ENCODE data around the gene UBE2D4.
"Not testable (repeated sequence)": the region's sequence is repeated elsewhere in the genome, so short reads cannot be mapped to it uniquely, and the experiment has no call there.

The UBE2D4 gene

GRCh38 chr7:43977525-43977924 is 51.3 kb downstream of the UBE2D4 start:
- no peak overlapping the region for H3K4me3 ChIP-seq (ENCODE audit: insufficient read length, low read depth)
- no peak for TF ChIP-seq SUZ12 (IDR thresholded peaks at IDR 0.05; ENCODE audit: extremely low read depth, insufficient read depth, insufficient read length)
- TF ChIP-seq YY1 (IDR thresholded peaks at IDR 0.05; ENCODE audit: insufficient read depth, insufficient read length) = no peak
- TF ChIP-seq ZNF274 (IDR thresholded peaks at IDR 0.05; ENCODE audit: low read depth, low read length) = no peak
- no peak for DNase-seq (ENCODE audit: low read depth, low spot score)
- no peaks in the 10 kb centered on the region for H3K4me1 ChIP-seq (ENCODE audit: insufficient read depth, insufficient read length)
- no peaks in the 10 kb centered on the region for H3K27me3 ChIP-seq (ENCODE audit: insufficient read depth, insufficient read length)
- H3K36me3 ChIP-seq (ENCODE audit: insufficient read depth, insufficient read length, low read length) = no peaks in the 10 kb centered on the region
- no peaks in the 10 kb centered on the region for H3K9me3 ChIP-seq (ENCODE audit: insufficient read depth, low read length)
- no peak overlapping the region for H3K9ac ChIP-seq (ENCODE audit: insufficient read length, low read depth)

- H3K4me3 ChIP-seq (ENCODE audit: insufficient read length, low read depth); DNase-seq (ENCODE audit: low read depth, low spot score); H3K36me3 ChIP-seq (ENCODE audit: insufficient read depth, insufficient read length, low read length); H3K9ac ChIP-seq (ENCODE audit: insufficient read length, low read depth); H3K4me1 ChIP-seq (ENCODE audit: insufficient read depth, insufficient read length); H3K27me3 ChIP-seq (ENCODE audit: insufficient read depth, insufficient read length); H3K9me3 ChIP-seq (ENCODE audit: insufficient read depth, low read length): not testable (repeated sequence)
These were observed 51.9 kb downstream of the UBE2D4 start for GRCh38 chr7:43978102-43978501.

- not testable (repeated sequence) for H3K9ac ChIP-seq (ENCODE audit: insufficient read length, low read depth); H3K36me3 ChIP-seq (ENCODE audit: insufficient read depth, insufficient read length, low read length); H3K4me3 ChIP-seq (ENCODE audit: insufficient read length, low read depth); H3K27me3 ChIP-seq (ENCODE audit: insufficient read depth, insufficient read length); DNase-seq (ENCODE audit: low read depth, low spot score); H3K4me1 ChIP-seq (ENCODE audit: insufficient read depth, insufficient read length); H3K9me3 ChIP-seq (ENCODE audit: insufficient read depth, low read length)
These were observed 56.6 kb downstream of the UBE2D4 start for GRCh38 chr7:43982848-43983247.

DNA sequence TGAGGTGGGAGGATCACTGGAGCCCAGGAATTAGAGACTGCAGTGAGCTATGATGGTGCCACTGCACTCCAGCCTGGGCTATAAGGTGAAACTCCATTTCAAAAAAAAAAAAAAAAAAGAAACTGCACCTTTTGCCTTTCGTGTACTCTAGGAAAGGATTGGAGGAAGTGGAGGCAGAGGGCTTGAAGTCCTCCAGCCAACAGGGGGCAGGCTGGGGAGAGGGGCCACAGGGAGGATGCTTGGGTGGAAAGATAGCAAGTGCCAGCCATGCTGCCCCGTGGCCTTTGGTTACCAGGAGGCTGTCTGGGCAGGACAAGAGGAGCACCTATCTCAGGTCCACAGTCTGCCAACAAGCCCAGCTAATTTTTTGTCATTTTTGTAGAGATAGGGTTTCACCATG is 57.5 kb downstream of the UBE2D4 start:
- DNase-seq (ENCODE audit: low read depth, low spot score); H3K9ac ChIP-seq (ENCODE audit: insufficient read length, low read depth); H3K4me3 ChIP-seq (ENCODE audit: insufficient read length, low read depth); H3K4me1 ChIP-seq (ENCODE audit: insufficient read depth, insufficient read length); H3K27me3 ChIP-seq (ENCODE audit: insufficient read depth, insufficient read length); H3K36me3 ChIP-seq (ENCODE audit: insufficient read depth, insufficient read length, low read length); H3K9me3 ChIP-seq (ENCODE audit: insufficient read depth, low read length): not testable (repeated sequence)

- not testable (repeated sequence) for H3K9me3 ChIP-seq (ENCODE audit: insufficient read depth, low read length); H3K9ac ChIP-seq (ENCODE audit: insufficient read length, low read depth); H3K36me3 ChIP-seq (ENCODE audit: insufficient read depth, insufficient read length, low read length); H3K4me3 ChIP-seq (ENCODE audit: insufficient read length, low read depth); H3K27me3 ChIP-seq (ENCODE audit: insufficient read depth, insufficient read length); H3K4me1 ChIP-seq (ENCODE audit: insufficient read depth, insufficient read length)
- peak; percentile 18 for DNase-seq (ENCODE audit: low read depth, low spot score)
These were observed 59.9 kb downstream of the UBE2D4 start for GRCh38 chr7:43985904-43986864.

DNA sequence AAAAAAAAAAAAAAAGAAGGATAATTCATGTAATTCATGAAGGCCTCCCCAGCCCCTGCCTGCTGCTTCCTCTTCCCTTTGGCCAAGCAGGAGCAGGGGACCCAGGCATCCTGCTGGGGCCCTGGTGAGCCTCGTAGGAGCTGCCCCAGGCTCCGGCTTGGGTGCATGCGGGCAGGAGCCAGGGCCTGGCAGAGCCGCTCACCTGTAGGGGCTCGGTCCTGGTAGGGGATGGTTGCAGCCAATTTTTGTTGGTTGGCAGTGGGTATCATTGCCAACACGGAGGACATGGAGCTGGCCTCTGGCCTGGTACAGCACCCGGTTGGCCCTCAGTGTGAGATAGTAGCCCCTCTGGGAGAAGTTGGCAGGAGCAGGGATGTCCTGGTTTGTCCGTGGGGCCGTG is 61.2 kb downstream of the UBE2D4 start:
- not testable (repeated sequence) for H3K4me3 ChIP-seq (ENCODE audit: insufficient read length, low read depth); H3K27me3 ChIP-seq (ENCODE audit: insufficient read depth, insufficient read length); H3K4me1 ChIP-seq (ENCODE audit: insufficient read depth, insufficient read length); H3K36me3 ChIP-seq (ENCODE audit: insufficient read depth, insufficient read length, low read length); H3K9me3 ChIP-seq (ENCODE audit: insufficient read depth, low read length); H3K9ac ChIP-seq (ENCODE audit: insufficient read length, low read depth); DNase-seq (ENCODE audit: low read depth, low spot score)

- not testable (repeated sequence) for H3K9me3 ChIP-seq (ENCODE audit: insufficient read depth, low read length); H3K36me3 ChIP-seq (ENCODE audit: insufficient read depth, insufficient read length, low read length); H3K4me3 ChIP-seq (ENCODE audit: insufficient read length, low read depth); H3K27me3 ChIP-seq (ENCODE audit: insufficient read depth, insufficient read length); H3K4me1 ChIP-seq (ENCODE audit: insufficient read depth, insufficient read length); H3K9ac ChIP-seq (ENCODE audit: insufficient read length, low read depth); DNase-seq (ENCODE audit: low read depth, low spot score)
These were observed 63.9 kb downstream of the UBE2D4 start for GRCh38 chr7:43990011-43990585.

GRCh38 chr7:43990829-43991228 is 64.6 kb downstream of the UBE2D4 start:
- H3K9ac ChIP-seq (ENCODE audit: insufficient read length, low read depth); H3K27me3 ChIP-seq (ENCODE audit: insufficient read depth, insufficient read length); H3K9me3 ChIP-seq (ENCODE audit: insufficient read depth, low read length); H3K4me3 ChIP-seq (ENCODE audit: insufficient read length, low read depth); H3K36me3 ChIP-seq (ENCODE audit: insufficient read depth, insufficient read length, low read length); DNase-seq (ENCODE audit: low read depth, low spot score); H3K4me1 ChIP-seq (ENCODE audit: insufficient read depth, insufficient read length): not testable (repeated sequence)

- not testable (repeated sequence) for H3K36me3 ChIP-seq (ENCODE audit: insufficient read depth, insufficient read length, low read length); H3K4me1 ChIP-seq (ENCODE audit: insufficient read depth, insufficient read length); H3K9me3 ChIP-seq (ENCODE audit: insufficient read depth, low read length); H3K9ac ChIP-seq (ENCODE audit: insufficient read length, low read depth); H3K4me3 ChIP-seq (ENCODE audit: insufficient read length, low read depth); DNase-seq (ENCODE audit: low read depth, low spot score); H3K27me3 ChIP-seq (ENCODE audit: insufficient read depth, insufficient read length)
These were observed 66.7 kb downstream of the UBE2D4 start for GRCh38 chr7:43992896-43993295.

- not testable (repeated sequence) for H3K4me3 ChIP-seq (ENCODE audit: insufficient read length, low read depth); DNase-seq (ENCODE audit: low read depth, low spot score); H3K9ac ChIP-seq (ENCODE audit: insufficient read length, low read depth); H3K9me3 ChIP-seq (ENCODE audit: insufficient read depth, low read length); H3K27me3 ChIP-seq (ENCODE audit: insufficient read depth, insufficient read length); H3K36me3 ChIP-seq (ENCODE audit: insufficient read depth, insufficient read length, low read length); H3K4me1 ChIP-seq (ENCODE audit: insufficient read depth, insufficient read length)
These were observed 68.4 kb downstream of the UBE2D4 start for GRCh38 chr7:43994681-43995080.

DNA sequence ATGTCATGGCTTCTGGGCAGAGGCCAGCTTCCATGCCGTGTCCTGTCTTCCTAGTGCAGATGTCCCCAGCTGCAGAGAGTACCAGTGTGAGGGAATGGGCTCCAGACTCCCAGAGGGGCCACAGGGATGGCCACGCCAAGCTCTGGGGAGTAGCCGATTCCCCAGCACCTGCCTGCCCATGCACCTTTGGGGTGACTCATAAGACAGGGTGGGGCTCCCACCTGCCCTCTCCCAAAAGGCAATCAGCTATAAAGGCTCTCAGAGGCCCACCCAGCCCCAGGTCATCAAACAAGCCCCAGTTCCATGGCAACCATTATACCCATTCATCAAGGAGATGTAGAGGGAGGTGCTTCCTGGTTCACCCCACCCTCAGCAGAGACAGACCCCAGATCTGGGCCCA is 71.3 kb downstream of the UBE2D4 start, which contains the start of gene SPDYE1:
TSS of gene SPDYE1 (plus strand) at position 366 of the 400 bp plus-strand sequence. CDS start 2,053 bp downstream, outside the sequence.
- H3K9me3 ChIP-seq (ENCODE audit: insufficient read depth, low read length); H3K27me3 ChIP-seq (ENCODE audit: insufficient read depth, insufficient read length); H3K4me3 ChIP-seq (ENCODE audit: insufficient read length, low read depth); H3K4me1 ChIP-seq (ENCODE audit: insufficient read depth, insufficient read length); DNase-seq (ENCODE audit: low read depth, low spot score); H3K9ac ChIP-seq (ENCODE audit: insufficient read length, low read depth); H3K36me3 ChIP-seq (ENCODE audit: insufficient read depth, insufficient read length, low read length): not testable (repeated sequence)

Data from NT2/D1 (cell line).